Measurements from ENCODE around the gene CFAP69.

- TF ChIP-seq POLR2AphosphoS5 (IDR thresholded peaks at IDR 0.05) (no peak), RAD21 (conservative IDR thresholded peaks at IDR 0.05) (no peak), CTCF (IDR thresholded peaks at IDR 0.05; ENCODE audit: poor library complexity, severe bottlenecking) (no peak)
Observed at GRCh38 chr7:90232430-90232829, 12.5 kb upstream of the CFAP69 start.
